Astrocyte of the cerebellum (primary cell): Measurements from ENCODE around the gene EIF4H.

Source experiments
- DNase-seq: peaks from one replicate; pipeline ENCODE4 v3.0.0-alpha.2; 2011; ENCODE audit warnings: low read depth
- H3K4me3 ChIP-seq: 2 replicates; pipeline ENCODE4 v1.5.1; 2011; ENCODE audit warnings: mild to moderate bottlenecking, low read depth, low read length, moderate library complexity
- CTCF ChIP-seq: IDR thresholded peaks from 2 replicates; pipeline ENCODE4 v1.5.1; 2012; ENCODE audit warnings: low read length, low read depth, moderate library complexity, mild to moderate bottlenecking; ENCODE audit errors: missing control alignments
- in situ Hi-C: cut with HindIII; loops from 2 replicates; pipeline ENCODE4 v1.10.0; 2017; ENCODE audit warnings: low sequenced_read_pairs

The EIF4H gene

GRCh38 chr7:74173866-74174605 lies at the start of gene EIF4H:
Gene EIF4H (plus strand): TSS chr7:74174356. CDS start chr7:74174384, 28 bp downstream.
- H3K4me3 ChIP-seq = peak within 1 kb of the TSS; percentile 91
- peak; percentile 81 for DNase-seq
- in situ Hi-C loops = loop anchor here (10.0 kb wide), 1 partner anchor 109 kb away; no protein-coding TSS in a partner anchor
- no peak for TF ChIP-seq CTCF

- no peak overlapping the region for H3K4me3 ChIP-seq
- in situ Hi-C loops = no loop called here
- DNase-seq = no peak
- TF ChIP-seq CTCF = no peak
Observed at GRCh38 chr7:74126220-74126880, 47.8 kb upstream of the EIF4H start.

- no peak overlapping the region for H3K4me3 ChIP-seq
- in situ Hi-C loops = no loop called here
- no peak for TF ChIP-seq CTCF
- no peak for DNase-seq
Observed at GRCh38 chr7:74129887-74130286, 44.3 kb upstream of the EIF4H start.

- in situ Hi-C loops = no loop called here
- H3K4me3 ChIP-seq = no peak overlapping the region
- no peak for DNase-seq
- no peak for TF ChIP-seq CTCF
Observed at GRCh38 chr7:74130518-74130917, 43.6 kb upstream of the EIF4H start.

GRCh38 chr7:74134117-74134620 lies 40.0 kb upstream of the EIF4H start:
- no peak for DNase-seq
- TF ChIP-seq CTCF = no peak
- in situ Hi-C loops = no loop called here
- no peak overlapping the region for H3K4me3 ChIP-seq

GRCh38 chr7:74138334-74138867 lies 35.8 kb upstream of the EIF4H start:
- TF ChIP-seq CTCF = no peak
- in situ Hi-C loops = no loop called here
- no peak overlapping the region for H3K4me3 ChIP-seq
- DNase-seq = no peak
